ENCODE results near the gene FAM3B. TPM values are rescaled to one million over a fixed set of nuclear protein-coding genes. Genes with fewer than 3 reads are reported as not detected.

Gene FAM3B
- total RNA-seq, 1 donor from 2014 or later: 4.5 TPM

- TF ChIP-seq, protein P1, sequence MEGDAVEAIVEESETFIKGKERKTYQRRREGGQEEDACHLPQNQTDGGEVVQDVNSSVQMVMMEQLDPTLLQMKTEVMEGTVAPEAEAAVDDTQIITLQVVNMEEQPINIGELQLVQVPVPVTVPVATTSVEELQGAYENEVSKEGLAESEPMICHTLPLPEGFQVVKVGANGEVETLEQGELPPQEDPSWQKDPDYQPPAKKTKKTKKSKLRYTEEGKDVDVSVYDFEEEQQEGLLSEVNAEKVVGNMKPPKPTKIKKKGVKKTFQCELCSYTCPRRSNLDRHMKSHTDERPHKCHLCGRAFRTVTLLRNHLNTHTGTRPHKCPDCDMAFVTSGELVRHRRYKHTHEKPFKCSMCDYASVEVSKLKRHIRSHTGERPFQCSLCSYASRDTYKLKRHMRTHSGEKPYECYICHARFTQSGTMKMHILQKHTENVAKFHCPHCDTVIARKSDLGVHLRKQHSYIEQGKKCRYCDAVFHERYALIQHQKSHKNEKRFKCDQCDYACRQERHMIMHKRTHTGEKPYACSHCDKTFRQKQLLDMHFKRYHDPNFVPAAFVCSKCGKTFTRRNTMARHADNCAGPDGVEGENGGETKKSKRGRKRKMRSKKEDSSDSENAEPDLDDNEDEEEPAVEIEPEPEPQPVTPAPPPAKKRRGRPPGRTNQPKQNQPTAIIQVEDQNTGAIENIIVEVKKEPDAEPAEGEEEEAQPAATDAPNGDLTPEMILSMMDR (IDR thresholded peaks at IDR 0.05; ENCODE audit: insufficient read depth, low read length, poor library complexity, severe bottlenecking): no peak
- no peak for DNase-seq (ENCODE audit: low read depth)
- H3K36me3 ChIP-seq (ENCODE audit: control insufficient read depth, insufficient read depth, low read length): no peaks in the 10 kb centered on the region
- no peak overlapping the region for H3K4me3 ChIP-seq (ENCODE audit: low read depth, low read length)
- peaks cover 23% of the 10 kb centered on the region for H3K27me3 ChIP-seq (ENCODE audit: control insufficient read depth, insufficient read depth, low read length)
Measured at GRCh38 chr21:41315726-41316125, 875 bp upstream of the FAM3B start.

GRCh38 chr21:41317063-41317392, 427 bp downstream of the FAM3B start:
- Histone ChIP-seq H3K27me3 (ENCODE audit: control insufficient read depth, insufficient read depth, low read length) (peaks cover 23% of the 10 kb centered on the region), H3K36me3 (ENCODE audit: control insufficient read depth, insufficient read depth, low read length) (no peaks in the 10 kb centered on the region), H3K4me3 (ENCODE audit: low read depth, low read length) (peak overlapping the region; percentile 22)
- TF ChIP-seq, protein P1 (IDR thresholded peaks at IDR 0.05; ENCODE audit: insufficient read depth, low read length, poor library complexity, severe bottlenecking): no peak
- no peak for DNase-seq (ENCODE audit: low read depth)

DNA sequence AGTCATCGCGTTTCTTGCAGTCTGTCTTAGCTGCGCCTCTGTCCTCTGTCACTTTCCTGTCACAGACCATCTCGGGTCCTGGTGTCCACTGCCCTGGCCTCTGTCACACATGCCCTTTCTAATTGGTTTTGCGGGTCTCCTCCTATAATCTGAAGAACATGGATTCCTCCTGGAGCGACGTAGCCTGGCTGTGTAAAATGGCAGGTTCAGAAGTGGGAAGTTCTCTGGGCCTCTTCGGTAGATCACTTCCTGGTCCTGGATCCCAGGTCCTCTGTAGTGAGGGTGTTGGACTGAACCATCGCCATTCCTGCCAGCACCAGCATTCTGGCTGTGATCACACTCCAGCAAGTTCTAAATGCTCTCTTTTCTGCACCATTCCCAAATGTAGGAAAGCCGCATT, 857 bp downstream of the FAM3B start:
- TF ChIP-seq, protein P1 (IDR thresholded peaks at IDR 0.05; ENCODE audit: insufficient read depth, low read length, poor library complexity, severe bottlenecking): no peak
- H3K4me3 ChIP-seq (ENCODE audit: low read depth, low read length): no peak overlapping the region
- DNase-seq (ENCODE audit: low read depth): no peak
- H3K27me3 ChIP-seq (ENCODE audit: control insufficient read depth, insufficient read depth, low read length): peaks cover 23% of the 10 kb centered on the region
- H3K36me3 ChIP-seq (ENCODE audit: control insufficient read depth, insufficient read depth, low read length): no peaks in the 10 kb centered on the region

DNA sequence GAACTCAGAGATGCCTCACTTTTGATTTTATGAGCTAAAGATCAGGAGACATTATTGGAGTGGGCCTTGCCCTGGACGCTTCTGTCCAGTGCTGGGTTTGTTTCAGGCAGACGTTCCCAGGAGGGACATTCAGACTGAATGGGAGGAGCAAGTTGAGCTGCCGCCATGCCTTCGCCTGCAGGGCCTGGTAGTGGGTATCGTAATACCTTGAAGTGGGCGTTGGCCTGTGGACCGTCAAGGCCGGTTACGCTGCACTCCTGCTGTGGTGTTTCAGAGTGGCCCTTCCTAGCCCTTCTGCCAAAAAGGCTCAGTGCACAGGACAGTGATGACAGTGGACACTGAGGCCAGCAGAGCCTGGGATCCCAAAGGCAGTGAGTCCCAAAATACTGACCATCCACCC, 1.6 kb downstream of the FAM3B start:
- Histone ChIP-seq H3K4me3 (ENCODE audit: low read depth, low read length) (no peak overlapping the region), H3K36me3 (ENCODE audit: control insufficient read depth, insufficient read depth, low read length) (no peaks in the 10 kb centered on the region), H3K27me3 (ENCODE audit: control insufficient read depth, insufficient read depth, low read length) (peaks cover 23% of the 10 kb centered on the region)
- no peak for DNase-seq (ENCODE audit: low read depth)
- TF ChIP-seq, protein P1 (IDR thresholded peaks at IDR 0.05; ENCODE audit: insufficient read depth, low read length, poor library complexity, severe bottlenecking): no peak

GRCh38 chr21:41319273-41319672, 2.7 kb downstream of the FAM3B start:
- H3K4me3 ChIP-seq (ENCODE audit: low read depth, low read length): no peak overlapping the region
- DNase-seq (ENCODE audit: low read depth): no peak
- TF ChIP-seq, protein P1 (IDR thresholded peaks at IDR 0.05; ENCODE audit: insufficient read depth, low read length, poor library complexity, severe bottlenecking): no peak
- H3K36me3 ChIP-seq (ENCODE audit: control insufficient read depth, insufficient read depth, low read length): no peaks in the 10 kb centered on the region
- H3K27me3 ChIP-seq (ENCODE audit: control insufficient read depth, insufficient read depth, low read length): peaks cover 23% of the 10 kb centered on the region

- TF ChIP-seq, protein P1 (IDR thresholded peaks at IDR 0.05; ENCODE audit: insufficient read depth, low read length, poor library complexity, severe bottlenecking): no peak
- no peaks in the 10 kb centered on the region for H3K36me3 ChIP-seq (ENCODE audit: control insufficient read depth, insufficient read depth, low read length)
- no peak for DNase-seq (ENCODE audit: low read depth)
- peaks cover 14% of the 10 kb centered on the region for H3K27me3 ChIP-seq (ENCODE audit: control insufficient read depth, insufficient read depth, low read length)
- H3K4me3 ChIP-seq (ENCODE audit: low read depth, low read length): no peak overlapping the region
Measured at GRCh38 chr21:41321211-41321907, 4.8 kb downstream of the FAM3B start.

All from kidney epithelial cell (primary cell).